H1 (cell line): Measurements from ENCODE around the gene LY9. TPM values are rescaled to one million over a fixed set of nuclear protein-coding genes. Genes with fewer than 3 reads are reported as not detected.

Source experiments
- CTCF ChIA-PET: fragments of 300-600 bp; sonication (Branson Sonifier 250); formaldehyde crosslinking; loops from one replicate; lab custom pipeline; 2021; ENCODE audit not compliant: partially characterized antibody; lab: Charles Lee
- POLR2A ChIA-PET: fragments of 300-600 bp; sonication (Branson Sonifier 250); formaldehyde crosslinking; loops from one replicate; lab custom pipeline; 2021; ENCODE audit warnings: inconsistent platforms; ENCODE audit not compliant: partially characterized antibody; lab: Charles Lee
- DNase-seq, 2 experiments: peaks; one replicate each; pipeline versions ENCODE4 v3.0.0 to v3.0.0-alpha.2; 2010 to 2022; ENCODE audit warnings: low spot score in 2 of 2, low read depth in 1 of 2, mixed read lengths in 1 of 2
- FAIRE-seq: peaks from 2 replicates; lab custom pipeline; 2011; peaks lifted over from hg19 to GRCh38; lab: Jason Lieb, UNC
- H2AFZ ChIP-seq: 2 replicates; pipeline ENCODE4 v1.8.1; 2012; ENCODE audit warnings: low read length, inconsistent platforms
- H2AK5ac ChIP-seq: 2 replicates; pipeline ENCODE4 v1.6.1; 2013; ENCODE audit warnings: low read depth, low read length
- H2BK120ac ChIP-seq: replicated peaks from 2 replicates; pipeline ENCODE3; 2013; ENCODE audit warnings: low read depth, low read length, inconsistent platforms
- H2BK12ac ChIP-seq: 2 replicates; pipeline ENCODE4 v1.6.1; 2013; ENCODE audit warnings: low read depth, low read length
- H2BK15ac ChIP-seq: 2 replicates; pipeline ENCODE4 v1.6.1; 2013; ENCODE audit warnings: low read length
- H2BK20ac ChIP-seq: 2 replicates; pipeline ENCODE4 v1.6.1; 2013; ENCODE audit warnings: low read length
- H2BK5ac ChIP-seq: 2 replicates; pipeline ENCODE4 v1.6.1; 2013; ENCODE audit warnings: low read depth, low read length
- H3K14ac ChIP-seq: 2 replicates; pipeline ENCODE4 v1.6.1; 2013; ENCODE audit warnings: inconsistent platforms; ENCODE audit not compliant: insufficient read length
- H3K18ac ChIP-seq: 2 replicates; pipeline ENCODE4 v1.6.1; 2013; ENCODE audit warnings: low read length; ENCODE audit errors: extremely low read depth
- H3K23ac ChIP-seq: 2 replicates; pipeline ENCODE4 v1.6.1; 2013; ENCODE audit warnings: inconsistent platforms; ENCODE audit not compliant: insufficient read length
- H3K23me2 ChIP-seq: 2 replicates; pipeline ENCODE4 v1.6.1; 2013; ENCODE audit warnings: low read depth, low read length
- H3K27ac ChIP-seq: 2 replicates; pipeline ENCODE4 v1.6.1; 2011; ENCODE audit warnings: low read depth, low read length, inconsistent platforms
- H3K27me3 ChIP-seq, 4 experiments: replicated peaks in 1 of 4; 1 replicate in 1 of 4; 2 replicates in 3 of 4; pipeline versions ENCODE4 v1.6.1 to v1.8.1; 2011 to 2013; ENCODE audit warnings: low read length in 3 of 4, mild to moderate bottlenecking in 3 of 4, inconsistent platforms in 2 of 4, mixed read lengths in 2 of 4, moderate library complexity in 1 of 4; ENCODE audit not compliant: control insufficient read depth in 3 of 4, insufficient read depth in 3 of 4; ENCODE audit errors: extremely low read depth in 1 of 4
- H3K36me3 ChIP-seq, 4 experiments: 2 replicates each; pipeline versions ENCODE4 v1.6.1 to v1.8.1; 2011 to 2013; ENCODE audit warnings: mild to moderate bottlenecking in 4 of 4, low read length in 3 of 4, moderate library complexity in 2 of 4, control low read depth in 1 of 4, inconsistent platforms in 1 of 4; ENCODE audit not compliant: insufficient read depth in 4 of 4, control insufficient read depth in 2 of 4
- H3K4ac ChIP-seq: replicated peaks from 2 replicates; pipeline ENCODE3; 2013; ENCODE audit warnings: low read length, low read depth, mixed read lengths, inconsistent platforms; ENCODE audit not compliant: insufficient read length
- H3K4me1 ChIP-seq, 4 experiments: replicated peaks in 1 of 4; 1 replicate in 1 of 4; 2 replicates in 3 of 4; pipeline versions ENCODE4 v1.6.1 to v1.8.1; 2011 to 2013; ENCODE audit warnings: low read length in 3 of 4, inconsistent platforms in 2 of 4, mixed read lengths in 1 of 4; ENCODE audit not compliant: insufficient read depth in 4 of 4, control insufficient read depth in 3 of 4
- H3K4me2 ChIP-seq, 2 experiments: 2 replicates each; pipeline versions ENCODE4 v1.6.1 to v1.8.1; 2011 to 2013; ENCODE audit warnings: low read depth in 2 of 2, low read length in 2 of 2, control low read depth in 1 of 2, inconsistent platforms in 1 of 2, mild to moderate bottlenecking in 1 of 2; ENCODE audit not compliant: insufficient read depth in 1 of 2
- H3K4me3 ChIP-seq, 4 experiments: fragments of 200-600, 300-600 bp in 1 of 4; sonication (generic), shearing (Covaris generic), sonication (Bioruptor Twin) in 1 of 4; 2 replicates each; pipeline versions ENCODE4 v1.5.1 to v1.8.1; 2011 to 2016; ENCODE audit warnings: low read length in 4 of 4, low read depth in 3 of 4, control low read depth in 2 of 4, inconsistent platforms in 2 of 4, mild to moderate bottlenecking in 2 of 4, mixed read lengths in 1 of 4, moderate library complexity in 1 of 4; ENCODE audit not compliant: insufficient read depth in 2 of 4; ENCODE audit errors: extremely low read depth in 1 of 4
- H3K56ac ChIP-seq: replicated peaks from 2 replicates; pipeline ENCODE3; 2013; ENCODE audit warnings: low read depth, mild to moderate bottlenecking, mixed read lengths, low read length, inconsistent platforms; ENCODE audit not compliant: insufficient read length
- H3K79me1 ChIP-seq: 2 replicates; pipeline ENCODE4 v1.6.1; 2013; ENCODE audit warnings: low read depth, low read length, control low read depth
- H3K79me2 ChIP-seq, 2 experiments: 2 replicates each; pipeline versions ENCODE4 v1.6.1 to v1.8.1; 2012 to 2013; ENCODE audit warnings: low read length in 2 of 2, mild to moderate bottlenecking in 2 of 2, inconsistent platforms in 1 of 2; ENCODE audit not compliant: insufficient read depth in 2 of 2, control insufficient read depth in 1 of 2
- H3K9ac ChIP-seq, 4 experiments: replicated peaks in 1 of 4; 1 replicate in 1 of 4; 2 replicates in 3 of 4; pipeline versions ENCODE4 v1.6.1 to v1.8.1; 2011 to 2013; ENCODE audit warnings: low read depth in 3 of 4, low read length in 3 of 4, control low read depth in 2 of 4, mild to moderate bottlenecking in 2 of 4, moderate library complexity in 2 of 4, inconsistent platforms in 1 of 4; ENCODE audit errors: extremely low read depth in 1 of 4
- H3K9me3 ChIP-seq, 2 experiments: 2 replicates each; pipeline versions ENCODE4 v1.6.1 to v1.8.1; 2012 to 2013; ENCODE audit warnings: mild to moderate bottlenecking in 2 of 2, moderate library complexity in 2 of 2, control low read depth in 1 of 2, inconsistent platforms in 1 of 2, low read depth in 1 of 2, low read length in 1 of 2, mixed read lengths in 1 of 2; ENCODE audit not compliant: insufficient read depth in 2 of 2
- H4K20me1 ChIP-seq, 2 experiments: replicated peaks in 1 of 2; 2 replicates each; pipeline versions ENCODE3 to v1.8.1; 2011 to 2013; ENCODE audit warnings: inconsistent platforms in 2 of 2, low read length in 2 of 2, mild to moderate bottlenecking in 1 of 2; ENCODE audit not compliant: insufficient read depth in 2 of 2, control insufficient read depth in 1 of 2
- H4K5ac ChIP-seq: 2 replicates; pipeline ENCODE4 v1.6.1; 2013; ENCODE audit warnings: low read length, low read depth, mixed read lengths, inconsistent platforms; ENCODE audit not compliant: insufficient read length
- H4K8ac ChIP-seq: 2 replicates; pipeline ENCODE4 v1.8.0; 2013; ENCODE audit warnings: mild to moderate bottlenecking, moderate library complexity, low read length, inconsistent platforms; ENCODE audit not compliant: insufficient read depth; ENCODE audit errors: extremely low read depth
- H4K91ac ChIP-seq: replicated peaks from 2 replicates; pipeline ENCODE3; 2013; ENCODE audit warnings: low read length, mixed read lengths, inconsistent platforms; ENCODE audit not compliant: insufficient read length
- CEBPB ChIP-seq: IDR thresholded peaks from 2 replicates; pipeline ENCODE4 v1.6.1; 2012; ENCODE audit warnings: low read depth, low read length
- RXRA ChIP-seq: IDR thresholded peaks from 2 replicates; pipeline ENCODE4 v1.6.1; 2011; ENCODE audit warnings: low read depth, mild to moderate bottlenecking, low read length, moderate library complexity; ENCODE audit not compliant: insufficient read depth
- TBP ChIP-seq: IDR thresholded peaks from 2 replicates; pipeline ENCODE4 v1.6.1; 2011; ENCODE audit warnings: low read depth, low read length, improper control_type of control experiment
- WGBS, 2 experiments: shearing (Covaris generic) in 1 of 2; methylation state at CpG; one replicate each; pipeline versions ENCODE4 v1.1.6 to v1.1.7; 2013 to 2015; ENCODE audit warnings: low lambda C conversion rate in 2 of 2, mixed read lengths in 2 of 2, inconsistent platforms in 1 of 2, low coverage in 1 of 2, missing lambda C conversion rate in 1 of 2; ENCODE audit not compliant: insufficient replicate concordance in 2 of 2, insufficient coverage in 1 of 2, insufficient read length in 1 of 2; ENCODE audit errors: extremely low coverage in 1 of 2, missing lambda C conversion rate in 1 of 2; 5-methylcytosine and 5-hydroxymethylcytosine counted together
- polyA plus RNA-seq, 7 experiments: library from polyadenylated mRNA; depleted of rRNA in 3 of 7; stranded (reverse) in 5 of 7; unstranded in 2 of 7; fragments of >200 nt in 5 of 7; fragments of 200-250 nt in 2 of 7; gene quantifications; 1 replicate in 5 of 7; 2 replicates in 1 of 7; 4 replicates in 1 of 7; pipeline versions ENCODE4 v1.2.1 to v1.2.3, GENCODE V29; 2011 to 2013; ENCODE audit warnings: missing spikeins in 2 of 7, mixed read lengths in 2 of 7
- total RNA-seq: library from RNA; stranded (reverse); fragmentation: NEBNext Ultra II Directional; extraction: Animal tissue kit (Norgen Biotek cat#: 25700); gene quantifications from 2 replicates; pipeline ENCODE4 v1.2.1, GENCODE V29; 2021

The LY9 gene
- total and polyA plus RNA-seq, 2 of the 8 experiments (the other 6 are each of a cell fraction or from before 2014, with no cell fraction given) = not detected

DNA sequence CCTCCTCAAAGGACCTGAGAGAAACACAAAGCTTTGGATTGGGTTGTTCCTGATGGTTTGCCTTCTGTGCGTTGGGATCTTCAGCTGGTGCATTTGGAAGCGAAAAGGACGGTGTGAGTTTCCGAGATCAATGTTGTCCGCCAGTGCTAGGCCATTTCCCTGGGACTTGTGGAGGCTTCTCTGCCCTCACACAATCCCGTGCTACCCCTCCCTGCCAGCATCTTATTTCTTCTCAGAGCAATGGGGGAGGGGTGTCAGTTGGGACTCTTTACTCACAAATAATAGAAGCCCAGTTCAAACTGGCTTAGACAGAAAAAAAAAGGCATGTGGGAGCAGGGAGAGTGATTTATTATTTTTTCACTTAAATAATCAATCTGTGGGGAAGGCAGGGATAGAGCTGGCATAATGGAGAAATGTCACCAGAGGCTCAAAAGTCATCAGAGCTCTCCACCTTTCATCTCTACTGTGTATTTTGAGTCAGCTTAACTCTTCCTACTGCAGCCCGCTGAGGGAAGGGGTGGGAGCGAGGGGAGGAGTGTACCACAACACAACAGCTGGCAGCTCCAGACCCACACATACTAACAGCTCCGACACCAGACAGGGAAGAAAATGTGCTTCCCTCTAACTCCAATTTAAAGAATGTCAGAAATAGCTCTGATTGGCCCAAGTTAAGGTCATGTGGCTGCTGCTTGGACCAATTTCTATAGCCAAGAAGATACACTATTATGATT is 22.4 kb downstream of the LY9 start:
- Histone ChIP-seq H2BK12ac (no peak overlapping the region), H3K4me2 (no peak overlapping the region), H2BK120ac (no peak overlapping the region), H3K4ac (no peak overlapping the region), H3K23ac (no peak overlapping the region), H3K23me2 (no peaks in the 10 kb centered on the region), H4K5ac (no peak overlapping the region), H3K79me2 (no peaks in the 10 kb centered on the region), H3K79me1 (no peaks in the 10 kb centered on the region), H4K8ac (no peak overlapping the region), H2BK5ac (no peak overlapping the region), H2BK20ac (no peak overlapping the region), H3K36me3 (no peaks in the 10 kb centered on the region), H2AFZ (peak overlapping the region; percentile 97), H3K56ac (no peak overlapping the region), H3K4me1 (peaks cover 0 to 6% (median 2%) of the 10 kb centered on the region in 4 experiments; a peak in 2 of 7 replicates), H4K91ac (no peak overlapping the region), H3K18ac (no peak overlapping the region), H3K14ac (no peak overlapping the region), H3K9me3 (no peaks in the 10 kb centered on the region), H2AK5ac (no peak overlapping the region), H2BK15ac (no peak overlapping the region), H3K27me3 (no peaks in the 10 kb centered on the region; a peak in 1 of 7 replicates), H4K20me1 (no peaks in the 10 kb centered on the region), H3K9ac (no peak overlapping the region), H3K27ac (no peak overlapping the region), H3K4me3 (no peak overlapping the region)
- POLR2A ChIA-PET = interaction anchor here (1.0 to 1.2 kb wide), 2 partner anchors 11 to 165 kb away, joined by 4 to 5 read pairs; no protein-coding TSS in a partner anchor
- TF ChIP-seq CEBPB (no peak), RXRA (no peak), TBP (no peak)
- 81% methylated on average over 9 of the region's 9 CpGs; no CpG with 5 or more reads in 1 of the 2 experiments for WGBS, 2 experiments
- DNase-seq (no peak), FAIRE-seq (no peak)
- CTCF ChIA-PET = interaction anchor here (0.6 to 6.7 kb wide), 22 partner anchors 9 to 474 kb away, joined by 3 to 60 read pairs (median 4); partner anchors contain the start of genes ITLN2, LY9 and SLAMF7
